HPDE6-E6E7 (cell line): ENCODE results near the gene SERPIND1.

Experiments used
- DNase-seq: peaks from one replicate; pipeline ENCODE4 v3.0.0; 2011; ENCODE audit warnings: missing footprints; ENCODE audit errors: extremely low spot score

The SERPIND1 gene

GRCh38 chr22:20792221-20792965 lies 18.5 kb downstream of the SERPIND1 start:
- DNase-seq = no peak

- no peak for DNase-seq
Observed at GRCh38 chr22:20792966-20793728, 19.2 kb downstream of the SERPIND1 start.

- no peak for DNase-seq
Observed at GRCh38 chr22:20793748-20794649, 20.1 kb downstream of the SERPIND1 start.

- DNase-seq = no peak
Observed at GRCh38 chr22:20794650-20795413, 20.9 kb downstream of the SERPIND1 start.

GRCh38 chr22:20796731-20797130 lies 22.8 kb downstream of the SERPIND1 start:
- DNase-seq = no peak

- DNase-seq = no peak
Observed at GRCh38 chr22:20798218-20798617, 24.3 kb downstream of the SERPIND1 start.

- no peak for DNase-seq
Observed at GRCh38 chr22:20798974-20799373, 25.1 kb downstream of the SERPIND1 start.

GRCh38 chr22:20799449-20799848 lies 25.5 kb downstream of the SERPIND1 start:
- no peak for DNase-seq

- DNase-seq = no peak
Observed at GRCh38 chr22:20802452-20802851, 28.5 kb downstream of the SERPIND1 start.

- no peak for DNase-seq
Observed at GRCh38 chr22:20802922-20803553, 29.1 kb downstream of the SERPIND1 start.

GRCh38 chr22:20803696-20804324 lies 29.9 kb downstream of the SERPIND1 start:
- no peak for DNase-seq

GRCh38 chr22:20804650-20805049 lies 30.7 kb downstream of the SERPIND1 start:
- no peak for DNase-seq

GRCh38 chr22:20805972-20806471 lies 32.1 kb downstream of the SERPIND1 start:
- no peak for DNase-seq

- no peak for DNase-seq
Observed at GRCh38 chr22:20807315-20807752, 33.4 kb downstream of the SERPIND1 start.

- DNase-seq = no peak
Observed at GRCh38 chr22:20808844-20809243, 34.9 kb downstream of the SERPIND1 start.

- no peak for DNase-seq
Observed at GRCh38 chr22:20809538-20810185, 35.7 kb downstream of the SERPIND1 start.

GRCh38 chr22:20810645-20811044 lies 36.7 kb downstream of the SERPIND1 start:
- DNase-seq = no peak

- no peak for DNase-seq
Observed at GRCh38 chr22:20811171-20811570, 37.3 kb downstream of the SERPIND1 start.

- DNase-seq = no peak
Observed at GRCh38 chr22:20811971-20812660, 38.2 kb downstream of the SERPIND1 start.
